ENCODE measurements around the gene ARPC5L.

GRCh38 chr9:124873664-124874063 is 11.7 kb downstream of the ARPC5L start:
- no peak for TF ChIP-seq CTCF (IDR thresholded peaks at IDR 0.05)
- TF ChIP-seq POLR2A (IDR thresholded peaks at IDR 0.05), result no peak
